Measurements from ENCODE around the gene ELL2.

Gene ELL2

DNA sequence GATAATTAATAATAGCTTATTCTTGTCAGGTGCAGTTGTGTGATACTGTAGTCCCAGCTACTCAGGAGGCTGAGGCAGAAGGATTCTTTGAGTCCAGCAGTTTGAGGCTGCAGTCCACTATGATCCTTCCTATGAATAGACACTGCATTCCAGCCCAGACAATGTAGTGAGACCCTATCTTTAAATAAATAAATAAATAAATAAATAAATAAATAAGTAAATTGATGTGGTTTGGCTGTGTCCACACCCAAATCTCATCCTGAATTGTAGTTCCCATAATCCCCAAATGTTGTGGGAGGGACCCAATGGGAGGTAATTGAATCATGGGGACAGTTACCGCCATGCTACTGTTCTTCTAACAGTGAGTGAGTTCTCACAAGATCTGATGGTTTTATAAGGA, 5.6 kb upstream of the ELL2 start:
- peaks cover under 1% of the 10 kb centered on the region for H3K36me3 Mint-ChIP-seq (ENCODE audit: low read depth)
- H3K4me3 Mint-ChIP-seq: no peak overlapping the region
- peaks cover 5% of the 10 kb centered on the region for H3K9me3 Mint-ChIP-seq
- peaks cover 26% of the 10 kb centered on the region for H3K4me1 Mint-ChIP-seq (ENCODE audit: low read depth)
- H3K27ac Mint-ChIP-seq: no peak overlapping the region
- no peaks in the 10 kb centered on the region for H3K27me3 Mint-ChIP-seq
- DNase-seq: no peak

DNA sequence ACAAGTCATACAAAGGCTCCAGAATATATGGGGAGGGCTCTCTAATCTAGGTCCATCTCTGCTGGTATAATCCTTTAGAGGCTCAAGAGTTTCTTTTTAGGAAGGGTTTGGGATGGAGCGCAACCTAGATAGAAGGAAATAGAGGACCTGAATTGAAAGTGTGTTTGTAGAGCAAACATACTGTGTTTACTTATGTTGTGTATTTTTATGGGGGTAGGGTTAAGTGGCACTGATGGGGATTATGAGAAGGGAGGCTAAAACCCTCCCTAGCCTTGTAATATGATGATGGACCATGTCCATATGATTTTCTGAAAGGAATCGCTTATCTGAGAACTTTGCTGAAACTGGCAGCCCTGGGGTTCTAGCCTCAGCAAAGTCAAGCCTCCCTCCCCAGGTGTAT, 4.4 kb upstream of the ELL2 start:
- Mint-ChIP-seq H3K4me1 (ENCODE audit: low read depth) (peaks cover 30% of the 10 kb centered on the region), H3K27me3 (no peaks in the 10 kb centered on the region), H3K36me3 (ENCODE audit: low read depth) (peaks cover 5% of the 10 kb centered on the region), H3K4me3 (no peak overlapping the region), H3K9me3 (peaks cover 5% of the 10 kb centered on the region), H3K27ac (no peak overlapping the region)
- no peak for DNase-seq

GRCh38 chr5:95963650-95964410, 2.2 kb upstream of the ELL2 start:
- Mint-ChIP-seq H3K36me3 (ENCODE audit: low read depth) (peaks cover 26% of the 10 kb centered on the region), H3K4me1 (ENCODE audit: low read depth) (peaks cover 47% of the 10 kb centered on the region), H3K27me3 (no peaks in the 10 kb centered on the region), H3K27ac (peak overlapping the region; percentile 86), H3K4me3 (peak overlapping the region; percentile 43), H3K9me3 (no peaks in the 10 kb centered on the region)
- no peak for DNase-seq

GRCh38 chr5:95962785-95963184, 1.1 kb upstream of the ELL2 start:
- no peak for DNase-seq
- Mint-ChIP-seq H3K36me3 (ENCODE audit: low read depth) (peaks cover 34% of the 10 kb centered on the region), H3K9me3 (no peaks in the 10 kb centered on the region), H3K27ac (peak overlapping the region; percentile 98), H3K27me3 (no peaks in the 10 kb centered on the region), H3K4me1 (ENCODE audit: low read depth) (peaks cover 56% of the 10 kb centered on the region), H3K4me3 (peak overlapping the region; percentile 87)

- Mint-ChIP-seq H3K27ac (peak overlapping the region; percentile 98), H3K36me3 (ENCODE audit: low read depth) (peaks cover 38% of the 10 kb centered on the region), H3K4me1 (ENCODE audit: low read depth) (peaks cover 60% of the 10 kb centered on the region), H3K27me3 (no peaks in the 10 kb centered on the region), H3K9me3 (no peaks in the 10 kb centered on the region), H3K4me3 (peak overlapping the region; percentile 87)
- no peak for DNase-seq
Measured at GRCh38 chr5:95962475-95962773, 773 bp upstream of the ELL2 start.

DNA sequence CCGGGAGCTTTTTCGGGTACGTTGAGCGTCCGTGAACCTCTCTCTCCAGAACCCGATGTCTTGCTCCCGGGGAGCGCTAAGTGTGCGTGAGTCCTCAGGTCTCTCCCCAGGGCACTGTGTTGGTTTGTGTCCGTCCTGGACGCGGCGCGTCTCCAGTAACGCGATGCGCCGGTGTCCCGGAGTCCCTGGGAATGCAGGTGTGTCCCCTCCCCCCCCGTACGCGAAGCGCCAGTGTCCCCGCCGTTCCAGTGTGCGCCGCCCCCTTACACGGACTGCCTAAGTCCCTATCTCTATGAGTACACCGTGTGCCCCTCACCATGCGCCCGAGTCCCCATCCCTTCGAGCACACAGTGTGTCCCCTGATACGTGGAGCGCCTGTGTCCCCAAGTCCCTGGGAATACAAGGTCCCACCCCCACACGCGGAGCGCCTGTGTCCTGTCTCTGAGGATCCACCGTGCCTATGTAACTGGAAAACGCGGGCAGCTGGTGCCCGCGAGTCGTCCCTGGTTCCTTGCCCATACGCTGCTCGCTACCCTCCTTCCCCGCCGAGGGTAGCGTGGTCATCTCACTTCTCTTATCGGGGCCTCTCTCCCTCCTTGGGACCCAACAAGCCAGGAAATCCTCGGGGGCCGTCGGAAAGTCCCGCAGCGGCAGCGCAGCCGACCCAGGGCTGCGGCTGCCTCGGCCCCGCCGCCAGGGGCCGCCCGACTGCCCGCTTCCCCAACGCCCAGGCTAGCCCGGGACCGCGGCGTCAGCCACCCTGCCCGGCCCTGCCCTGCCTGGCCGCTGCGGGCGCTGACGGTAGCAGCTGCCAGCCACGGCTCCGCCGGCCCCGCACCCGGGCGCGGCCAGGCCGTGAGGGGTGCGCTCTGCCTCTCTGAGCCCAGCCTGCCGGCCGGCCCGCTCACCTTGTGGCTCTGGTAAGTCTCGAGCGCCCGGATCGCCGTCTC, 709 bp downstream of the ELL2 start:
- H3K36me3 Mint-ChIP-seq (ENCODE audit: low read depth): peaks cover 43% of the 10 kb centered on the region
- peaks cover 71% of the 10 kb centered on the region for H3K4me1 Mint-ChIP-seq (ENCODE audit: low read depth)
- H3K27ac Mint-ChIP-seq: peak overlapping the region; percentile 98

DNA sequence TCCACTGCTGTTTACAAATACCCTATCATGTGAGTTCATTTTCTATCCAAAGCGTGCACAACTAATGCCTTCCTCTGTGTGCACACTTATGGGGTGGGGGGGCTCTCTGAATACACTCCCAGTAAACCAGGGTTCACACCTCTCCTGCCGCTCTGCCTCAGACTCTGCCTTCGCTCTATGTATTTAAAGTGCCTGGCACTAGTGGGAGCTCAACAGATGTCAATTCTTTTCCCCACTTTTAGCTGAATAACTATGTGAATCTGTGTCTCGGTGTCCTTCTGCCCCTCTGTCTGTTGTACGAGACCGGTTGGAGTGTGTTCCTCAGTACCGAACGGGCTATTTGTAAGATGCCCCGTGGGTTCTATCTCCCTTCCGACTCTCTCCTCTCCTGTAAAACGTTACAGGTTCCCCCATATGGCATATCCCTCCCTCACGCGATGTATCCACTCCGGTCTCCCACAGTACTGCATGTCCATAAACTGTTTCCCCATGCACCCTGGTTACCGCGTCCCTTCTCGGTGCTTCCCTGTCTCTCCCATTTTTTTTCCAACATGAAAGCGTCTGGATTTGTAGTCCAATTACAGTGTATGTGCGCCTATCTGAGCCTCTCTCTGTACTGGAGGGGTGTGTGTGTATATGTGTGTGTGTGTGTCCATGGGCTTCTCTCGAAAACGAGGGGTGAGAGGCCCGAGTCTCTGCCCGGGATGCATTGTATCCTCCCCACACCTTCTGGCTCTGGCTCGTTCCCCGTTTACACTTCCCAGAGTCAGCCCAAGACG, 1.6 kb downstream of the ELL2 start:
- no peaks in the 10 kb centered on the region for H3K9me3 Mint-ChIP-seq
- no peaks in the 10 kb centered on the region for H3K27me3 Mint-ChIP-seq
- peak overlapping the region; percentile 97 for H3K27ac Mint-ChIP-seq
- H3K36me3 Mint-ChIP-seq (ENCODE audit: low read depth): peaks cover 50% of the 10 kb centered on the region
- peaks cover 79% of the 10 kb centered on the region for H3K4me1 Mint-ChIP-seq (ENCODE audit: low read depth)
- H3K4me3 Mint-ChIP-seq: peak overlapping the region; percentile 98
- DNase-seq: peak; percentile 36

More for the DNA sequence above, 709 bp downstream of the ELL2 start:
- Mint-ChIP-seq H3K9me3 (no peaks in the 10 kb centered on the region), H3K27me3 (no peaks in the 10 kb centered on the region), H3K4me3 (peak overlapping the region; percentile 98)
- peak; percentile 89 for DNase-seq

DNA sequence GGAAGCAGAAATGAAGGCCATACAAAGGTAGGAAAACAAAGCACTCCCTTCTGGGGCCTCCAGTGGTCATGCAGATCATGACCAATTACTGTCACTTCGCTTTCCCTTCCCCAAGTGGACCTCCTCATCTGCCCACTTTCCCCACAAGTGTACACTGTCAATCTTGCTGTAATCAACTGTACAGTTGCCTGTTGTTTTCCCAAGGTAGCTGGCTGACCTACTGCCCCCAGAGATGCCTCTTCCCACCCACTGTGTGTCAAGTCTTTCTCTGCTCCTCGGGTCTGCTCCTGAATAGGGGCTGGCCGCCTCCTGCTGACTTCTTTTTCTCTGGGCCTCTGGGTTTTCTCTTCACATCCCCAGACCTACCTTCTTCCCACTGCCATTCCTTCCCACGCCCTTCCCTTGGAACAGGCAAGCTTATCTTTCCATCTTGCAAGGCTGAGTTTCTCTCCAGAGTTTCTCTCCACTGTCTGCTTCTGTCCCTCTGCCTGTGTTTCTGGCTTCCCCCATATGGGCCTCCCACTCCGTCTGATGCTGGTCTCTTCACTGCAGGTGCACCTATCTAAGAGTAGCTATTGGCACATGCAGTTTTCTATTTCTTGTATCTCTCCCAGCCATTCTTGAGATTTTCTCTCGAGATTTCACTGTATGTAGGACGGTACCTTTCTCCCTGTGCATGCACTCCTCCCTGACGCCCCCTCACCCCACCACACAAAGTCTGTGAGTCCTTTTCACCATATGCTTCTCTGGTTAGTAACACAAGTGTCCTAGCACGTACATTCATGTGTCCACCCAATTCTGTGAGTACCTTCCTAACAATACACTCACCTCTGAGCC, 2.4 kb downstream of the ELL2 start:
- Mint-ChIP-seq H3K4me3 (peak overlapping the region; percentile 98), H3K9me3 (no peaks in the 10 kb centered on the region), H3K27me3 (no peaks in the 10 kb centered on the region), H3K27ac (peak overlapping the region; percentile 97), H3K4me1 (ENCODE audit: low read depth) (peaks cover 78% of the 10 kb centered on the region), H3K36me3 (ENCODE audit: low read depth) (peaks cover 55% of the 10 kb centered on the region)
- no peak for DNase-seq

DNA sequence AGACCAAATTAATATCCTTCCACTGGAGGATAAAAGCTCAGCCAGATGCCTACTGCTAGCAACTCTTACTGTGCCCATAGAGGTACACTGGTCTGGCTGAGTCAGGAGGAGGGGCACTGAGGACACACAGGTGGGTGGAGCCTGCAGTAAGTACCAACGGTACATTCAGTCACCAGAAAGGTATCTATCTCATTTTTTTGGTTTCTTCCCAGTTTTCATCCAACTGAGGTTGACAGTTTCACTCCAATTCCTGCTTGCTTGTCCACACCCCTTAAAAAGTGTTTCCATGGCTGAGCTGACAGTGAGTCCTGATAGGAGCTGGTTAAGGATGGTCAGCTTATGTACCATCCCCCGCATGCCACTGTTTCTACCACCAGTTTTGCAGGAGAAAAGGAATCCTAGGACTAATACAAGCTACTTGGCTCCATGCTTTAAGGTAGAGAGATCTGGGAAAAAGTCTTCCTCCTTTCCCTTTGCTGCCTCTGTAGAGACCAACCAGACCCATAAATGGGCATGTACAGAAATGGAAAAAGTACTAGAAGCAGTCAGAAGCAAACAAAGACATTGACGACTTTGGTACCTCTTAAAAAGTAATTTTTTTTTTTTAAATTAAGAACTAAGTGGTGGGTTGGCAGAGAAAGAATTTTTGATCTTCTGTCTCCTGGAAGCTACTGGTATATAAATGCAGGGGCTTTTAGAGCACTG, 3.2 kb downstream of the ELL2 start:
- Mint-ChIP-seq H3K4me3 (peak overlapping the region; percentile 98), H3K36me3 (ENCODE audit: low read depth) (peaks cover 61% of the 10 kb centered on the region), H3K27me3 (no peaks in the 10 kb centered on the region), H3K4me1 (ENCODE audit: low read depth) (peaks cover 74% of the 10 kb centered on the region), H3K9me3 (no peaks in the 10 kb centered on the region), H3K27ac (peak overlapping the region; percentile 34)
- no peak for DNase-seq

GRCh38 chr5:95957561-95958203, 4.0 kb downstream of the ELL2 start:
- Mint-ChIP-seq H3K4me3 (peak overlapping the region; percentile 98), H3K27ac (peak overlapping the region; percentile 34), H3K4me1 (ENCODE audit: low read depth) (peaks cover 71% of the 10 kb centered on the region), H3K9me3 (no peaks in the 10 kb centered on the region), H3K27me3 (no peaks in the 10 kb centered on the region), H3K36me3 (ENCODE audit: low read depth) (peaks cover 67% of the 10 kb centered on the region)
- DNase-seq: no peak

GRCh38 chr5:95956900-95957293, 4.8 kb downstream of the ELL2 start:
- Mint-ChIP-seq H3K36me3 (ENCODE audit: low read depth) (peaks cover 71% of the 10 kb centered on the region), H3K9me3 (no peaks in the 10 kb centered on the region), H3K27ac (no peak overlapping the region), H3K4me3 (no peak overlapping the region), H3K27me3 (no peaks in the 10 kb centered on the region), H3K4me1 (ENCODE audit: low read depth) (peaks cover 66% of the 10 kb centered on the region)
- DNase-seq: no peak

DNA sequence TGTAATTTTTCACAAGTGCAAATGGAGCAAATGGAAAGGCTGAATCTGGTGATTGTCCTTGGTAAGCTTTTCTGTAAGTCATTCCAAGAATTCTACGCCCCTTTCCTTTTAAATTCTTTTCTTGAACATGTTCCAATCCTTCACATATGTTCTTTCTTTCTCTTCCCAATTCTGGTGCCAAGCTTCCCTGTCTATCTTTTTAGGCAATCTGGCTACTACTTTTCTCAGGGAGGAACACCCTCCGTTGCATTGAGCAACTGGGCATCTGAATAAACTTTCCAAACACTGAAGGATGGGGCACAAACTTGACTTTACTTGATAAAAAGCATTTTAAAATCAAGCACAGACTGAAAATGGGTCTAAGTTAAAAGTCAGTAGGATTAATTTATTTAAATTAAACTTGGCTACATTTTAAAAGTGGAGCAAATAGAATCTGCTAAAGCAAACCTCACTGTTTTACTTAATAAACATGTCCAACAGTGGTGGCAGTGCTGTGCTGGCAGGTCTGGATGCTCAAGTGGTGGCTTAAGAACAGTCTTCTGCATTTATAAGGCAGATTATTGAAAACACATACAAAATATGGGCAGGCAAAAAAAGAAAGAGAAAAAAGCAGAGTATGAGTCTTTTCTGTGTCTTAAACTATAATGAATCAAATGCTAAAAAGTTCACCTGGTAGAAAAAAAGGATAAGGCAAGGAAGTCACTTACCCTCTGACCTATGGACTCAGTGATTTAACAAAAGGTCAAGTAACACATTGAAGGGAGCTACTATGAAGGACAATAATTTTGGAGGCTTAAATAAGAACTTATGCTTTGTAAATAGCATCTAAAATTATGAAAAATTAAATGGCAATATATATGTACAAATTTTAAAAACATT, 5.4 kb downstream of the ELL2 start:
- no peak for DNase-seq
- no peaks in the 10 kb centered on the region for H3K27me3 Mint-ChIP-seq
- H3K4me1 Mint-ChIP-seq (ENCODE audit: low read depth): peaks cover 69% of the 10 kb centered on the region
- no peak overlapping the region for H3K4me3 Mint-ChIP-seq
- no peak overlapping the region for H3K27ac Mint-ChIP-seq
- H3K9me3 Mint-ChIP-seq: no peaks in the 10 kb centered on the region
- H3K36me3 Mint-ChIP-seq (ENCODE audit: low read depth): peaks cover 77% of the 10 kb centered on the region

All from activated T-cell treated with anti-CD3 and anti-CD28 coated beads, Interleukin-2, amount 50 U/mL, for 24 hours (primary cell).